ENCODE data around the gene RABGAP1L.

- TF ChIP-seq, protein P1, sequence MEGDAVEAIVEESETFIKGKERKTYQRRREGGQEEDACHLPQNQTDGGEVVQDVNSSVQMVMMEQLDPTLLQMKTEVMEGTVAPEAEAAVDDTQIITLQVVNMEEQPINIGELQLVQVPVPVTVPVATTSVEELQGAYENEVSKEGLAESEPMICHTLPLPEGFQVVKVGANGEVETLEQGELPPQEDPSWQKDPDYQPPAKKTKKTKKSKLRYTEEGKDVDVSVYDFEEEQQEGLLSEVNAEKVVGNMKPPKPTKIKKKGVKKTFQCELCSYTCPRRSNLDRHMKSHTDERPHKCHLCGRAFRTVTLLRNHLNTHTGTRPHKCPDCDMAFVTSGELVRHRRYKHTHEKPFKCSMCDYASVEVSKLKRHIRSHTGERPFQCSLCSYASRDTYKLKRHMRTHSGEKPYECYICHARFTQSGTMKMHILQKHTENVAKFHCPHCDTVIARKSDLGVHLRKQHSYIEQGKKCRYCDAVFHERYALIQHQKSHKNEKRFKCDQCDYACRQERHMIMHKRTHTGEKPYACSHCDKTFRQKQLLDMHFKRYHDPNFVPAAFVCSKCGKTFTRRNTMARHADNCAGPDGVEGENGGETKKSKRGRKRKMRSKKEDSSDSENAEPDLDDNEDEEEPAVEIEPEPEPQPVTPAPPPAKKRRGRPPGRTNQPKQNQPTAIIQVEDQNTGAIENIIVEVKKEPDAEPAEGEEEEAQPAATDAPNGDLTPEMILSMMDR (IDR thresholded peaks at IDR 0.05; ENCODE audit: low read depth, low read length, missing input control): no peak
- TF ChIP-seq, protein P2, sequence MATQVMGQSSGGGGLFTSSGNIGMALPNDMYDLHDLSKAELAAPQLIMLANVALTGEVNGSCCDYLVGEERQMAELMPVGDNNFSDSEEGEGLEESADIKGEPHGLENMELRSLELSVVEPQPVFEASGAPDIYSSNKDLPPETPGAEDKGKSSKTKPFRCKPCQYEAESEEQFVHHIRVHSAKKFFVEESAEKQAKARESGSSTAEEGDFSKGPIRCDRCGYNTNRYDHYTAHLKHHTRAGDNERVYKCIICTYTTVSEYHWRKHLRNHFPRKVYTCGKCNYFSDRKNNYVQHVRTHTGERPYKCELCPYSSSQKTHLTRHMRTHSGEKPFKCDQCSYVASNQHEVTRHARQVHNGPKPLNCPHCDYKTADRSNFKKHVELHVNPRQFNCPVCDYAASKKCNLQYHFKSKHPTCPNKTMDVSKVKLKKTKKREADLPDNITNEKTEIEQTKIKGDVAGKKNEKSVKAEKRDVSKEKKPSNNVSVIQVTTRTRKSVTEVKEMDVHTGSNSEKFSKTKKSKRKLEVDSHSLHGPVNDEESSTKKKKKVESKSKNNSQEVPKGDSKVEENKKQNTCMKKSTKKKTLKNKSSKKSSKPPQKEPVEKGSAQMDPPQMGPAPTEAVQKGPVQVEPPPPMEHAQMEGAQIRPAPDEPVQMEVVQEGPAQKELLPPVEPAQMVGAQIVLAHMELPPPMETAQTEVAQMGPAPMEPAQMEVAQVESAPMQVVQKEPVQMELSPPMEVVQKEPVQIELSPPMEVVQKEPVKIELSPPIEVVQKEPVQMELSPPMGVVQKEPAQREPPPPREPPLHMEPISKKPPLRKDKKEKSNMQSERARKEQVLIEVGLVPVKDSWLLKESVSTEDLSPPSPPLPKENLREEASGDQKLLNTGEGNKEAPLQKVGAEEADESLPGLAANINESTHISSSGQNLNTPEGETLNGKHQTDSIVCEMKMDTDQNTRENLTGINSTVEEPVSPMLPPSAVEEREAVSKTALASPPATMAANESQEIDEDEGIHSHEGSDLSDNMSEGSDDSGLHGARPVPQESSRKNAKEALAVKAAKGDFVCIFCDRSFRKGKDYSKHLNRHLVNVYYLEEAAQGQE (IDR thresholded peaks at IDR 0.05): no peak
- TF ChIP-seq MAX (IDR thresholded peaks at IDR 0.05) (no peak), JUND (IDR thresholded peaks at IDR 0.05) (no peak), RXRA (IDR thresholded peaks at IDR 0.05) (no peak), TAF1 (conservative IDR thresholded peaks at IDR 0.05) (no peak)
Observed at GRCh38 chr1:174417921-174418320, 258.6 kb downstream of the RABGAP1L start.

Measured in liver (tissue), 3 donors.